ENCODE data around the gene HNRNPU.

The HNRNPU gene

DNA sequence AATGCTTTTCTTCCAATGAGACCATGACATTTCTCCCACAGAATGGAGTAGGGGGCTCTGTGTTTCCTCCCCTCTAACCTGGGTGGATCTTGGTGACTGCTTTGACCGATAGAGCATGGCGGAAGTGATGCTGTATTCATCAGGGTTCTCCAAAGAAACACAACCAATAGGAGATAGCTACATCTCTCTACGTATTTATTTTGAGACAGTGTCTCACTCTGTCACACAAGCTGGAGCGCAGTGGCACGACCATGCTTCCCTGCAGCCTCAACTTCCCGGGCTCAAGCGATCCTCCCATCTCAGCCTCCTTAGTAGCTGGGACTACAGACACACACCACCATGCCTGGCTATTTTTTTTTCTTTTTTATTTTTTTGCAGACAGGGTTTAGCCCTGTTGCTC, 29.5 kb upstream of the HNRNPU start:
- TF ChIP-seq, protein P1, sequence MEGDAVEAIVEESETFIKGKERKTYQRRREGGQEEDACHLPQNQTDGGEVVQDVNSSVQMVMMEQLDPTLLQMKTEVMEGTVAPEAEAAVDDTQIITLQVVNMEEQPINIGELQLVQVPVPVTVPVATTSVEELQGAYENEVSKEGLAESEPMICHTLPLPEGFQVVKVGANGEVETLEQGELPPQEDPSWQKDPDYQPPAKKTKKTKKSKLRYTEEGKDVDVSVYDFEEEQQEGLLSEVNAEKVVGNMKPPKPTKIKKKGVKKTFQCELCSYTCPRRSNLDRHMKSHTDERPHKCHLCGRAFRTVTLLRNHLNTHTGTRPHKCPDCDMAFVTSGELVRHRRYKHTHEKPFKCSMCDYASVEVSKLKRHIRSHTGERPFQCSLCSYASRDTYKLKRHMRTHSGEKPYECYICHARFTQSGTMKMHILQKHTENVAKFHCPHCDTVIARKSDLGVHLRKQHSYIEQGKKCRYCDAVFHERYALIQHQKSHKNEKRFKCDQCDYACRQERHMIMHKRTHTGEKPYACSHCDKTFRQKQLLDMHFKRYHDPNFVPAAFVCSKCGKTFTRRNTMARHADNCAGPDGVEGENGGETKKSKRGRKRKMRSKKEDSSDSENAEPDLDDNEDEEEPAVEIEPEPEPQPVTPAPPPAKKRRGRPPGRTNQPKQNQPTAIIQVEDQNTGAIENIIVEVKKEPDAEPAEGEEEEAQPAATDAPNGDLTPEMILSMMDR (IDR thresholded peaks at IDR 0.05; ENCODE audit: insufficient read depth, low read depth, low read length, missing control alignments), result no peak
- no peak for DNase-seq (ENCODE audit: low read depth)
- no peak overlapping the region for H3K4me3 ChIP-seq (ENCODE audit: low read depth, low read length)

- DNase-seq (ENCODE audit: low read depth), result no peak
- TF ChIP-seq, protein P1 (IDR thresholded peaks at IDR 0.05; ENCODE audit: insufficient read depth, low read depth, low read length, missing control alignments), result no peak
- H3K4me3 ChIP-seq (ENCODE audit: low read depth, low read length), result no peak overlapping the region
Observed at GRCh38 chr1:244887281-244887680, 22.9 kb upstream of the HNRNPU start.

DNA sequence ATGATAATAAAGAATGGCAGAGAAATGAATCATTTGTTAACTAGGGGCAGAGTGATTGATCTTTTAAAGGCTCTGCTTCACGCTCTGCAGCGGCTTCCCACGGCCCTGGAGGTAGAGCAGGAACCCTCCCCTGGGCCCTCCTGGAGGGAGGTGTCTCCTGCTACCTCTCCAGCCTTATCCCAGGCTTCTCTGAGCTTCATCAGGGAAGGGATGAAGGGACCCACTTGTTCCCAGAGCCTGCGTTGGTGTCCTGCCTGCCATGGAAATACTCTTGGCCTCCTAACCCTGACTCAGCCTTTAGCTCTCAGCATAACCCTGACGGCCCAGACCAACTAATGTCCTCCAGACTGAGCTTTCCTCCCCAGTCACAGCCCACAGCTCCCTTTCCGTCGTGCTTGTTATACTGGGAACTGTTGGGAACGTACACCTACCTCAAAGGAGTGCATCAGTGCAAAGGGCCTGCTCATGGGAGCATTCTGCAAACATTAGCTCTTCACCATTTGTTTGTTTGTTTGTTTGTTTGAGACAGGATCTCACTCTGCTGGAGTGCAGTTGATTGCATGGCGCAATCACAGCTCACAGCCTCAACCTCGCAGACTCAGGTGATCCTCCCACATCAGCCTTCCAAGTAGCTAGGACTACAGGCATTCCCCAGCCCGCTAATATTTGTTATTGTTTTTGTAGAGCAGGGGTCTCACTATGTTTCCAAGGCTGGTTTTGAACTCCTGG, 17.4 kb upstream of the HNRNPU start:
- TF ChIP-seq, protein P1 (IDR thresholded peaks at IDR 0.05; ENCODE audit: insufficient read depth, low read depth, low read length, missing control alignments), result no peak
- no peak for DNase-seq (ENCODE audit: low read depth)

GRCh38 chr1:244878681-244879080, 14.3 kb upstream of the HNRNPU start:
- H3K4me3 ChIP-seq (ENCODE audit: low read depth, low read length), result no peak overlapping the region
- DNase-seq (ENCODE audit: low read depth), result no peak
- TF ChIP-seq, protein P1 (IDR thresholded peaks at IDR 0.05; ENCODE audit: insufficient read depth, low read depth, low read length, missing control alignments), result no peak

More for the DNA sequence above, 17.4 kb upstream of the HNRNPU start:
- no peak overlapping the region for H3K4me3 ChIP-seq (ENCODE audit: low read depth, low read length)

GRCh38 chr1:244876228-244876910, 12.0 kb upstream of the HNRNPU start:
- no peak for DNase-seq (ENCODE audit: low read depth)
- TF ChIP-seq, protein P1 (IDR thresholded peaks at IDR 0.05; ENCODE audit: insufficient read depth, low read depth, low read length, missing control alignments), result no peak
- no peak overlapping the region for H3K4me3 ChIP-seq (ENCODE audit: low read depth, low read length)

GRCh38 chr1:244874974-244875579, 10.7 kb upstream of the HNRNPU start:
- TF ChIP-seq, protein P1 (IDR thresholded peaks at IDR 0.05; ENCODE audit: insufficient read depth, low read depth, low read length, missing control alignments), result no peak
- no peak for DNase-seq (ENCODE audit: low read depth)
- H3K4me3 ChIP-seq (ENCODE audit: low read depth, low read length), result no peak overlapping the region

All from GM12865 (cell line).